Uterus (tissue), 2 donors: ENCODE results near the gene DUS2.

ENCODE experiments used
- CTCF ChIP-seq, 4 experiments: fragments of 200-600 bp in 2 of 4; fragments of 450-650 bp in 2 of 4; sonication (generic) in 2 of 4; IDR thresholded peaks; one replicate each; pipeline ENCODE4 v1.5.1; 2016 to 2019; ENCODE audit warnings: antibody characterized with exemption in 4 of 4, mild to moderate bottlenecking in 2 of 4, moderate library complexity in 1 of 4
- POLR2A ChIP-seq, 2 donors: fragments of 450-650 bp; IDR thresholded peaks; one replicate each; pipeline ENCODE4 v1.6.1; 2016; ENCODE audit warnings: antibody characterized with exemption in 2 of 2, mild to moderate bottlenecking in 1 of 2, moderate library complexity in 1 of 2

- TF ChIP-seq CTCF (IDR thresholded peaks at IDR 0.05) (no peak), POLR2A (IDR thresholded peaks at IDR 0.05) (no peak)
Measured at GRCh38 chr16:67986949-67987348, 36.1 kb upstream of the DUS2 start.
